ENCODE data around the gene JOSD1. TPM values are rescaled to one million over a fixed set of nuclear protein-coding genes. Genes with fewer than 3 reads are reported as not detected.
A peak's percentile ranks its signal among the peaks of the same experiment; 100 is the strongest.

Gene JOSD1
- total RNA-seq, 3 donors from 2014 or later: 65.3 to 76.0 (median 72.8) TPM

- ATAC-seq (no peak), DNase-seq (no peak)
- Mint-ChIP-seq H3K4me3 (no peak overlapping the region), H3K9me3 (no peaks in the 10 kb centered on the region), H3K4me1 (ENCODE audit: low read depth) (peaks cover 1% of the 10 kb centered on the region), H3K27me3 (ENCODE audit: low read depth) (no peaks in the 10 kb centered on the region), H3K36me3 (ENCODE audit: insufficient read depth) (peaks cover 54% of the 10 kb centered on the region)
These were observed 27.0 kb upstream of the JOSD1 start for GRCh38 chr22:38727530-38728451.

DNA sequence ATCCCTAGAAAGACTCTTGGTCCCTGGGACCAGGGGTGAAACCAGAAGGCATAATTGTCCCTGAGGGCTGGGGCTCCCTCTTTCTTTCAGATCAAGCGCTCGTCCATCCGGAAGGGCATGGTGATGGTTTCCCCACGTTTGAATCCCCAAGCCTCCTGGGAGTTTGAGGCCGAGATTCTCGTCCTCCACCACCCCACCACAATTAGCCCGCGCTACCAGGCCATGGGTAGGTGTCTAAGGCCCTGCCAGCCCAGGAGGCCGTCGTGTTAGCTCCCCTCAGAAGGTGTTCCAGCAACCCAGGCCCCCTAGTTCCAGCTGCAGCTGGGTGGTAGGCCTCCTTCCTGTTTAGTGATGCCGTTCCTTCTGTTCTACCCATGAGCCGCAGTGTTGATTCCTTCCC lies 26.4 kb upstream of the JOSD1 start:
- Mint-ChIP-seq H3K4me3 (no peak overlapping the region), H3K9me3 (no peaks in the 10 kb centered on the region), H3K27me3 (ENCODE audit: low read depth) (no peaks in the 10 kb centered on the region), H3K4me1 (ENCODE audit: low read depth) (peaks cover 1% of the 10 kb centered on the region), H3K36me3 (ENCODE audit: insufficient read depth) (peaks cover 56% of the 10 kb centered on the region)
- ATAC-seq: no peak
- DNase-seq: no peak

DNA sequence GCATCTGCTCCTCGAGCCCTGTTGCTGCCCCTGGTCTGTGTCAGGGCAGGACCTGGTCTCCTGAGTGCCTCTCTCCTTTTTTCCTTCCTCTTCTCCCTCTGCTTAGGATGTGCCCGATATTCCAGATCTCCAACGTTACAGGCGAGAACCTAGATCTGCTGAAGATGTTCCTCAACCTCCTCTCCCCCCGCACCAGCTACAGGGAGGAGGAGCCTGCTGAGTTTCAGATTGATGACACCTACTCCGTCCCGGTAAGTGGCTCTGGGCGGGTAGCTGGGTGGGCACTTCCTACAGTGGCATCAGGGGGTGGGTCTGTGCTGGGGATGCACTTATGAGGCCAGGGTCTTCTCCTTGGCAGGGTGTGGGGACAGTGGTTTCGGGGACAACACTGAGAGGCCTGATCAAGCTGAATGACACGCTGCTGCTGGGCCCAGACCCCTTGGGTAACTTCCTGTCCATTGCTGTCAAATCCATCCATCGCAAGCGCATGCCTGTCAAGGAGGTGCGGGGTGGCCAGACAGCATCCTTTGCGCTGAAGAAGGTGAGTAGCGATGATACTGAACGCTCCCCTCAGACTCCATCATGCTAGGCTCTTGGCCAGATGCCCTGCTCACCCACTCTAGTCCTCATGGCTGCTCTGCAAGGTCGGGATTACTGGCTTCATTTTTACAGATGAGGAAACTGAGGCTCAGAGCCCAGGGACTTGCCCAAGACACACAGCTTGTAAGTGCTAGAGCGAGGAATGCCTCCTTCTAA lies 25.3 kb upstream of the JOSD1 start:
- peaks cover 61% of the 10 kb centered on the region for H3K36me3 Mint-ChIP-seq (ENCODE audit: insufficient read depth)

GRCh38 chr22:38724926-38725571 lies 24.3 kb upstream of the JOSD1 start:
- DNase-seq (no peak), ATAC-seq (peak; percentile 68 to 84)
- Mint-ChIP-seq H3K4me3 (no peak overlapping the region), H3K27me3 (ENCODE audit: low read depth) (no peaks in the 10 kb centered on the region), H3K4me1 (ENCODE audit: low read depth) (peaks cover 1% of the 10 kb centered on the region), H3K36me3 (ENCODE audit: insufficient read depth) (peaks cover 54% of the 10 kb centered on the region), H3K9me3 (no peaks in the 10 kb centered on the region)

More for the DNA sequence above, 25.3 kb upstream of the JOSD1 start:
- Mint-ChIP-seq H3K4me3 (no peak overlapping the region), H3K9me3 (no peaks in the 10 kb centered on the region), H3K4me1 (ENCODE audit: low read depth) (peaks cover 1% of the 10 kb centered on the region), H3K27me3 (ENCODE audit: low read depth) (no peaks in the 10 kb centered on the region)
- ATAC-seq: no peak
- DNase-seq: no peak

- ATAC-seq (no peak), DNase-seq (no peak)
- Mint-ChIP-seq H3K27me3 (ENCODE audit: low read depth) (no peaks in the 10 kb centered on the region), H3K36me3 (ENCODE audit: insufficient read depth) (peaks cover 53% of the 10 kb centered on the region), H3K4me3 (no peak overlapping the region), H3K9me3 (no peaks in the 10 kb centered on the region), H3K4me1 (ENCODE audit: low read depth) (peaks cover 1% of the 10 kb centered on the region)
These were observed 23.4 kb upstream of the JOSD1 start for GRCh38 chr22:38724176-38724575.

GRCh38 chr22:38721551-38721950 lies 20.8 kb upstream of the JOSD1 start:
- Mint-ChIP-seq H3K36me3 (ENCODE audit: insufficient read depth) (peaks cover 48% of the 10 kb centered on the region), H3K27me3 (ENCODE audit: low read depth) (no peaks in the 10 kb centered on the region), H3K9me3 (no peaks in the 10 kb centered on the region), H3K4me3 (no peak overlapping the region), H3K4me1 (ENCODE audit: low read depth) (peaks cover 3% of the 10 kb centered on the region)
- ATAC-seq (no peak), DNase-seq (no peak)

DNA sequence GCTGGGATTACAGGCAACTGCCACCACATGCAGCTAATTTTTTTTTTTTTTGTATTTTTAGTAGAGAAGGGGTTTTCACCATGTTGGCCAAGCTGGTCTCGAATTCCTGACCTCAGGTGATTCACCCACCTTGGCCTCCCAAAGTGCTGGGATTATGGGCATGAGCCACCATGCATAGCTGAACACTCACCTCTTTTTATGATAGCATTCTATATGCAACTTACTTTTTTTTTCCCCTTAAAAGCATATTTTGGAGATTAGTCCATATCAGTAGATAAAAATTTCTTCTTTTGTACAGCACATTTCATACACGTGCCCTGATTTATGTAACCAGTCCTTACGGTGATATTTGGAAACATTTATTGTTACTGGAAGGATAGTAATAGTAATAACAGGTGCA lies 19.6 kb upstream of the JOSD1 start:
- no peak overlapping the region for H3K4me3 Mint-ChIP-seq
- ATAC-seq (no peak), DNase-seq (no peak)
- no peaks in the 10 kb centered on the region for H3K9me3 Mint-ChIP-seq
- H3K36me3 Mint-ChIP-seq (ENCODE audit: insufficient read depth): peaks cover 44% of the 10 kb centered on the region
- H3K27me3 Mint-ChIP-seq (ENCODE audit: low read depth): no peaks in the 10 kb centered on the region
- peaks cover 7% of the 10 kb centered on the region for H3K4me1 Mint-ChIP-seq (ENCODE audit: low read depth)

- H3K9me3 Mint-ChIP-seq: no peaks in the 10 kb centered on the region
- H3K4me1 Mint-ChIP-seq (ENCODE audit: low read depth): peaks cover 17% of the 10 kb centered on the region
- H3K4me3 Mint-ChIP-seq: no peak overlapping the region
- H3K36me3 Mint-ChIP-seq (ENCODE audit: insufficient read depth): peaks cover 41% of the 10 kb centered on the region
- no peak for DNase-seq
- H3K27me3 Mint-ChIP-seq (ENCODE audit: low read depth): no peaks in the 10 kb centered on the region
- ATAC-seq: no peak
These were observed 18.5 kb upstream of the JOSD1 start for GRCh38 chr22:38719196-38719595.

DNA sequence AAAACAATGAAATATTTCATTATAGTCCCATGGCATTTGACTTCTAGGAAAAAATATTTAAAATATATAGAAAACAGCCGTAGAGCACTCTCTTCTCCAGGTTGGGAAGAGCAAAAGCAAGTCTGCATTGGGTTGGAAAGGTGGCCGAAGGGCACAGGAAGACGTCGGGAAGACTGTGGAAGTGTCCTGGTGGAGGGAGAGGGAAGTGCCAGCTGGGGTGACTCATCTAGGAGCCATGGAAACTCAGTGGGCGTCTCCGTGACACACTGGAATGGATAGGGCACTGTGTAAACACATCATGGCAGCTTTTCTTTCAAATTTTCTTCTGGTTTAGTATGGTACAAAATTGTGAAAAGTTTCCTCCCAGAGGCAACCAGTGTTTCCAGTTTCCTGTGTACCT lies 17.7 kb upstream of the JOSD1 start:
- Mint-ChIP-seq H3K27me3 (ENCODE audit: low read depth) (no peaks in the 10 kb centered on the region), H3K36me3 (ENCODE audit: insufficient read depth) (peaks cover 38% of the 10 kb centered on the region), H3K4me1 (ENCODE audit: low read depth) (peaks cover 24% of the 10 kb centered on the region), H3K4me3 (no peak overlapping the region), H3K9me3 (no peaks in the 10 kb centered on the region)
- ATAC-seq (no peak), DNase-seq (no peak)

GRCh38 chr22:38717244-38717643 lies 16.5 kb upstream of the JOSD1 start:
- no peak for ATAC-seq
- H3K36me3 Mint-ChIP-seq (ENCODE audit: insufficient read depth): peaks cover 32% of the 10 kb centered on the region
- H3K27me3 Mint-ChIP-seq (ENCODE audit: low read depth): no peaks in the 10 kb centered on the region
- H3K4me1 Mint-ChIP-seq (ENCODE audit: low read depth): peaks cover 36% of the 10 kb centered on the region
- no peaks in the 10 kb centered on the region for H3K9me3 Mint-ChIP-seq
- no peak for DNase-seq
- no peak overlapping the region for H3K4me3 Mint-ChIP-seq

- Mint-ChIP-seq H3K36me3 (ENCODE audit: insufficient read depth) (peaks cover 35% of the 10 kb centered on the region), H3K4me3 (no peak overlapping the region), H3K4me1 (ENCODE audit: low read depth) (peaks cover 39% of the 10 kb centered on the region), H3K9me3 (no peaks in the 10 kb centered on the region), H3K27me3 (ENCODE audit: low read depth) (no peaks in the 10 kb centered on the region)
- ATAC-seq (no peak), DNase-seq (no peak)
These were observed 16.1 kb upstream of the JOSD1 start for GRCh38 chr22:38716826-38717225.

- no peaks in the 10 kb centered on the region for H3K9me3 Mint-ChIP-seq
- H3K36me3 Mint-ChIP-seq (ENCODE audit: insufficient read depth): peaks cover 31% of the 10 kb centered on the region
- no peak overlapping the region for H3K4me3 Mint-ChIP-seq
- no peak for DNase-seq
- no peaks in the 10 kb centered on the region for H3K27me3 Mint-ChIP-seq (ENCODE audit: low read depth)
- H3K4me1 Mint-ChIP-seq (ENCODE audit: low read depth): peaks cover 40% of the 10 kb centered on the region
- no peak for ATAC-seq
These were observed 15.5 kb upstream of the JOSD1 start for GRCh38 chr22:38716271-38716670.

- peaks cover 44% of the 10 kb centered on the region for H3K4me1 Mint-ChIP-seq (ENCODE audit: low read depth)
- no peak overlapping the region for H3K4me3 Mint-ChIP-seq
- H3K27me3 Mint-ChIP-seq (ENCODE audit: low read depth): no peaks in the 10 kb centered on the region
- DNase-seq: no peak
- no peaks in the 10 kb centered on the region for H3K9me3 Mint-ChIP-seq
- peaks cover 35% of the 10 kb centered on the region for H3K36me3 Mint-ChIP-seq (ENCODE audit: insufficient read depth)
- no peak for ATAC-seq
These were observed 15.1 kb upstream of the JOSD1 start for GRCh38 chr22:38715852-38716251.

GRCh38 chr22:38715176-38715764 lies 14.5 kb upstream of the JOSD1 start:
- H3K4me1 Mint-ChIP-seq (ENCODE audit: low read depth): peaks cover 49% of the 10 kb centered on the region

More at GRCh38 chr22:38715176-38715764, 14.5 kb upstream of the JOSD1 start:
- peaks cover 41% of the 10 kb centered on the region for H3K36me3 Mint-ChIP-seq (ENCODE audit: insufficient read depth)
- no peaks in the 10 kb centered on the region for H3K27me3 Mint-ChIP-seq (ENCODE audit: low read depth)
- peak overlapping the region; percentile 38 for H3K4me3 Mint-ChIP-seq
- no peak for DNase-seq
- H3K9me3 Mint-ChIP-seq: no peaks in the 10 kb centered on the region
- ATAC-seq: no peak

All from activated T-cell treated with anti-CD3 and anti-CD28 coated beads, Interleukin-2, amount 50 U/mL, for 4 hours (primary cell).